GM18861 (cell line): ENCODE data around the gene LIMK2.
"Not testable (repeated sequence)": the region's sequence is repeated elsewhere in the genome, so short reads cannot be mapped to it uniquely, and the experiment has no call there.

Experiments
- ATAC-seq: cut with Tn5 transposase; IDR thresholded peaks from one replicate; pipeline ENCODE4 v1.9.1; 2021; ENCODE audit not compliant: unreplicated experiment

Gene LIMK2

GRCh38 chr22:31288496-31289240 is 76.6 kb downstream of the LIMK2 start:
- ATAC-seq = no peak

- ATAC-seq = no peak
These were observed 77.2 kb downstream of the LIMK2 start for GRCh38 chr22:31289344-31289743.

GRCh38 chr22:31290494-31291471 is 78.7 kb downstream of the LIMK2 start:
- peak; percentile 78 for ATAC-seq

- ATAC-seq = no peak
These were observed 79.6 kb downstream of the LIMK2 start for GRCh38 chr22:31291481-31292235.

GRCh38 chr22:31292236-31292989 is 80.3 kb downstream of the LIMK2 start, which contains the start of gene PIK3IP1:
PIK3IP1 (minus strand) TSS chr22:31292488; CDS start chr22:31292344, 144 bp downstream.
- peak; percentile 26 for ATAC-seq

GRCh38 chr22:31295360-31295759 is 83.3 kb downstream of the LIMK2 start:
- ATAC-seq = no peak

- ATAC-seq = no peak
These were observed 83.9 kb downstream of the LIMK2 start for GRCh38 chr22:31295831-31296657.

- ATAC-seq = no peak
These were observed 88.8 kb downstream of the LIMK2 start for GRCh38 chr22:31300896-31301295.

GRCh38 chr22:31302006-31302405 is 89.9 kb downstream of the LIMK2 start:
- ATAC-seq = no peak

GRCh38 chr22:31302537-31302936 is 90.4 kb downstream of the LIMK2 start:
- ATAC-seq = no peak

GRCh38 chr22:31305194-31305593 is 93.1 kb downstream of the LIMK2 start:
- ATAC-seq = no peak

- ATAC-seq = no peak
These were observed 96.1 kb downstream of the LIMK2 start for GRCh38 chr22:31308181-31308580.

- no peak for ATAC-seq
These were observed 101.5 kb downstream of the LIMK2 start for GRCh38 chr22:31313366-31314147.

- not testable (repeated sequence) for ATAC-seq
These were observed 102.1 kb downstream of the LIMK2 start for GRCh38 chr22:31314220-31314619.

GRCh38 chr22:31321421-31321820 is 109.3 kb downstream of the LIMK2 start:
- ATAC-seq = no peak

GRCh38 chr22:31323578-31324550 is 111.8 kb downstream of the LIMK2 start:
- no peak for ATAC-seq

- ATAC-seq = no peak
These were observed 114.8 kb downstream of the LIMK2 start for GRCh38 chr22:31326877-31327276.
